Right ventricle myocardium inferior (tissue), 1 donor: ENCODE data around the gene ABL2. TPM values are rescaled to one million over a fixed set of nuclear protein-coding genes. Genes with fewer than 3 reads are reported as not detected.
"Not testable (repeated sequence)": the region's sequence is repeated elsewhere in the genome, so short reads cannot be mapped to it uniquely, and the experiment has no call there.

ENCODE experiments used
- ATAC-seq: fragments of 200-7000 bp; cut with Tn5 transposase; one replicate; pipeline ENCODE4 v1.9.1; 2020; ENCODE audit warnings: mild to moderate bottlenecking, moderate library complexity
- DNase-seq: peaks from one replicate; pipeline ENCODE4 v3.0.0; 2021; ENCODE audit errors: missing footprints
- intact Hi-C: fragments of 100-400 bp; cut with DNase I; formaldehyde crosslinking; loops from one replicate; pipeline ENCODE4 v1.11.0; 2022
- total RNA-seq: library from RNA; stranded (reverse); fragmentation: NEBNext Ultra II Directional; extraction: Animal tissue kit (Norgen Biotek cat#: 25700); gene quantifications from one replicate; pipeline ENCODE4 v1.2.1, GENCODE V29; 2021
- donor health status: DM: no; HTN: yes; CAD: no; lungs with severe emphysema.

ABL2 gene
- total RNA-seq, 1 donor from 2014 or later = 8.5 TPM

DNA sequence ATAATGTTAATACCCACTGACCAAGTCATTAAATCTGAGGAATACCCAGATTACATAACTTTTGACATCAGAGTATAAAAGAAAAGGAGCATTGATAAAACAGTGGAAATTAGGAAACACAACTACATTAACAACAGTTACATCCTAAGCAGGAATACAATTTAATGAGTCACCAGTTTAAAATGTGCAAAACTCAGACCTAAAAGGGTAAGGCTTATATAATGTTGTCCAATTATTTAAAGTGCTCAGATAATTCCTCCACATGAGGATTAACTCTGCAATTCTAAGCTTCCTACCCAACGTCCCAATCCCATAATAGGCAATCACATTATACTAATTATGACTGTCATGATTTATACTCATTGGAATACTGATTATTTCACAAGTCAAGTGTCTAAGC lies 50.5 kb downstream of the ABL2 start:
- DNase-seq (no peak), ATAC-seq (no peak)
- intact Hi-C loops = no loop called here

GRCh38 chr1:179178183-179178582 lies 51.3 kb downstream of the ABL2 start:
- intact Hi-C loops = no loop called here
- ATAC-seq = no peak
- DNase-seq = no peak

DNA sequence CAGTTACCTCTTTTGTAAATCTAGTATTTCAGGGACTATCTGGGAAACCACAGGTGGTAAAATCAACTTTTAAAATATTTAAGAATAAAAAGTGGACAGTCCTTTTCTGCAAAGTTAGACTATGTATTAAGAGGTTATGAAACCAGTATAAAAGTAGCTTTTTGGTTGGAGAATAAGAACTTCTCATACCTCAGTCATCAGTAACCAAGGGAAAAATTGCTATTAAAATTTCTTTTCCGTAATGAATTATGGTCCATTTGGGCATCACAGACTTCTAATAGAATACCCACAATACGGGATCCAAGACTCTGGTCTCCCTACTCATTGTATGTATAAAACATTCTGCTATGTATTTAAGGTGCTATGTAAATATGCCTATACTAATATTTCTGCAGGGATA lies 51.9 kb downstream of the ABL2 start:
- DNase-seq (no peak), ATAC-seq (no peak)
- intact Hi-C loops = no loop called here

- intact Hi-C loops = no loop called here
- ATAC-seq = peak; percentile 62
- no peak for DNase-seq
These were observed 52.3 kb downstream of the ABL2 start for GRCh38 chr1:179177182-179177581.

GRCh38 chr1:179175011-179175841 lies 54.3 kb downstream of the ABL2 start:
- intact Hi-C loops = no loop called here
- ATAC-seq (peak; percentile 81), DNase-seq (no peak)

GRCh38 chr1:179170468-179170770 lies 59.1 kb downstream of the ABL2 start:
- DNase-seq, intact Hi-C loops, ATAC-seq: not testable (repeated sequence)

- ATAC-seq (no peak), DNase-seq (no peak)
- intact Hi-C loops = no loop called here
These were observed 59.6 kb downstream of the ABL2 start for GRCh38 chr1:179169616-179170467.

DNA sequence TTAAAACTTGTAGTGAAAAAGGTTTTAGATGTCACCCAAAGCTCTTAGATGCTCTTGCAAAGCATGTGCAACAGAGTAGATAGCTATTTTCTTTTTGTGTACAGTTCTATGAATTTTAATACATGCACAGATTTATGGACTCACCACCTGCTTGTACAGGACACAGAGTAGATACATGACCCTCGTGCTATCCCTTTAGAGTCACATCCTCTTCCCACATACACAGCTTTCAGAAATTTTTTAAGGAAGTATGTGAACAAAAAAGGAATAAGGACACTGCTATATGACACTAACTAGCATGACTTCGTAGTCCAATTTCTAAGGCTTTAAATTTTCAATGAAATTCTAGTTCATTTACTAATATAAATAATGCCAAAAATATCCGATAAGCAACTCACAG lies 60.9 kb downstream of the ABL2 start:
- no peak for DNase-seq
- ATAC-seq = no peak
- intact Hi-C loops = no loop called here

DNA sequence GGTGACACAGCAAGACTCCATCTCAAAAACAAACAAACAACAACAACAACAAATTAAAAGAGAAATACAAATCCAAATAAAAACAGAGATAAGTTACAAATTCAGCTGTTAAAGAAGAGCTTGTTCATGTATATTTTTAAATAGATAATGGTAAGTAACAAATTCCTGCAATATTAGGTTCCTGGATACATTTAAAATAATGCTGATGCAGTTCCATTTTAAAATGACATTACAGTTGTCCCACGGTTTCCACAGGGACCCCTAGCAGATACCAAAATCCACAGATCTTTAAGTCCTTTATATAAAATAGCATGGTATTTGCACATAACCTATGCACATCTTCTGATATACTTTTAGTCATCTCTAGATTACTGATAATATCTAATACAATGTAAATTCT lies 61.5 kb downstream of the ABL2 start:
- DNase-seq (no peak), ATAC-seq (no peak)
- intact Hi-C loops = no loop called here

GRCh38 chr1:179167418-179167777 lies 62.1 kb downstream of the ABL2 start:
- DNase-seq (no peak), ATAC-seq (no peak)
- intact Hi-C loops = no loop called here

DNA sequence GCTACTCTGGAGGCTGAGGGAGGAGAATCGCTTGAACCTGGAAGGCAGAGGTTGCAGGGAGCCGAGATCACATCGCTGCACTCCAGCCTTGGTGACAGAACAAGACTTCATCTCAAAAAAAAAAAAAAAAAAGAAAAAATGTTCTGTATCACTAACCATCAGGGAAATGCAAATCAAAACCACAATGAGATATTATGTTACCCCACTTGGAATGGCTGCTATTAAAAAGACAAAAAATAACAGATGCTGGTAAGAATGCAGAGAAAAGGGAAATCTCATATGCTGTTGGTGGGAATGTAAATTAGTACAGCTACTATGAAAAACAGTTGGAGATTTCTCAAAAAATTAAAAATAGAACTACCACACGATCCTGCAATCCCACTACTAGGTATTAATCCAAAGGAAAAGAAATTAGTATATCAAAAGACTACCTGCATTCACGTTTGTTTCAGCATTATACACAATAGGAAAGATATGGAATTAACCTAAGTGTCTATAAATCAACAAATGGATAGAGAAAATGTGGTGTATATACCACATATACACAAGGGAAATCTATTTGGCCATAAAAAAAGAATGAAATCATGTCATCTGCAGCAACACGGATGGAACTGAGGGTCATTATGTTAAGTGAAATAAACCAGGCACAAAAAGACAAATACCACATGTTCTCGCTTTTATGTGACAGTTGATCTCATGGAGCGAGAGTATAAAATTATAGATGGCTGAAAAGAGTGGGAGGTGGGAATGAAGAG lies 62.6 kb downstream of the ABL2 start:
- ATAC-seq (peak; percentile 46), DNase-seq (no peak)
- intact Hi-C loops = no loop called here

- intact Hi-C loops = no loop called here
- ATAC-seq (no peak), DNase-seq (no peak)
These were observed 65.0 kb downstream of the ABL2 start for GRCh38 chr1:179164494-179164893.

DNA sequence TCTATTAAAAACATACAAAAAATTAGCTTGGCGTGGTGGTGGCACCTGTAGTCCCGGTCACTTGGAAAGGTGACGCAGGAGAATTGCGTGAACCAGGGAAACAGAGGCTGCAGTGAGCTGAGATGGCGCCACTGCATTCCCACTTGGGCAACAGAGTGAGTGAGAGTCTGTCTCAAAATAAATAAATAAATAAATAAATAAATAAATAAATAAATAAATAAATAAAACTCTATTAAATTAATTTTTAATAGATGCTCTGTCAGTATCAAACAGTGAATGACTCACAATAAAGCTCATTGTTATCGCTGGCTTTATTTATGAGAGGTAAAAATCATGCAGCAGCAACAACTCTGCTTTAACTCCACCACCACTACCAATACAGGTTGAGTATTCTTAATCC lies 72.8 kb downstream of the ABL2 start:
- intact Hi-C loops = no loop called here
- no peak for ATAC-seq
- DNase-seq = no peak

DNA sequence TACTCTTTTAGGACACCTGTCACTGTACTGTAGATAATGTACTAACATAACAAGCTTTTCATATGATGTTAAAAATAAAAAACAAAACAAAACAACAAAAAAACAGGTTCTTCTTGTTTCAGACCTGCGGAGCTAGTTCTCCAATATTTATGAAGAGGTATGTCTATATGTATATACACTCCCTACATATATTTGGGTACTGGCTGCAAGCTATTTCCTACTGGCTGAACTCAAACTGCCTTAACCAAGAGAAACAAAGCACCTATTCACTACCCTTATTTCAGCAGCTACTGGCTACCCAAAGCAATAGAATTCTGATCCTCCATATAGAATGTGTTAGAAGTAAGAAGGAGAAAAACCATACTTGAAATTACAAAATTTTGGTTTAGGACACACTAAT lies 73.5 kb downstream of the ABL2 start:
- intact Hi-C loops = no loop called here
- ATAC-seq (no peak), DNase-seq (no peak)

GRCh38 chr1:179155615-179156014 lies 73.9 kb downstream of the ABL2 start:
- intact Hi-C loops = no loop called here
- ATAC-seq (peak; percentile 67), DNase-seq (no peak)

DNA sequence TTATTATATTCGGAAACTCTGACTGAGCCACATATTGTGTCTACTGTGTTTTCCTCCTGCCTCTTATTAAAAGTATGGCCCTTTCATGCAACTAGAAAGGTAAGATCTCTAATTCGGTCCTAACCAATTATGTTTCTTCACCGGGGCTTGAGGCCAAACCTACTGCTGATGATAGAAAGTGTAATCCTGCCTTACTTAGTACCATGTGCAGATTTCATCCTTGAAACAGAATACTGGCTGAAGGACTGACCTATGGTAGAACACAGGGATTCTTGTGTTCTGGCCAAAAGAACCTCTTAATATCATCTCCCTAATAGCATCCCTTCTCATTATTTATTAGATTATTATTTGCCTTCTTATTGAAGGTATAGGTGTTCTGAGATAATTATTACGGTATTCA lies 75.0 kb downstream of the ABL2 start:
- intact Hi-C loops = no loop called here
- no peak for DNase-seq
- no peak for ATAC-seq

DNA sequence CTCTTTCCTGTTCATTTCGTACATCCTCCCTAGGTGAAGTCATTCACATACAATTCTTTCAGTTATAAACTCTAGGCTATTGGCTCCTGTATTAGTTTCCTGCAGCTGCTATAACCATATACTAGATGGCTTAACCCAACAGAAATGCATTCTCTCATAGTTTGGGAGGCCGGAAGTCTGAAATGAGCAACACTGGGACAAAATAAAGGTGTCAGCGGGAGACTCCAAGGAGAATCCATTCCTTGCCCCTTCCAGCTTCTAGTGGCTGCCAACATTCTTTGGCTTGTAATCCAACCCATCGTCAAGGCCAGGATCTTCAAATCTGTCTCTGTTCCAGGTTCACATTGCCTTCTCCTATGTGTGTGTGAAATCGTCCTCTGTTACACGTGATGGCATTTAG lies 76.3 kb downstream of the ABL2 start:
- intact Hi-C loops = no loop called here
- ATAC-seq (peak; percentile 39), DNase-seq (no peak)

DNA sequence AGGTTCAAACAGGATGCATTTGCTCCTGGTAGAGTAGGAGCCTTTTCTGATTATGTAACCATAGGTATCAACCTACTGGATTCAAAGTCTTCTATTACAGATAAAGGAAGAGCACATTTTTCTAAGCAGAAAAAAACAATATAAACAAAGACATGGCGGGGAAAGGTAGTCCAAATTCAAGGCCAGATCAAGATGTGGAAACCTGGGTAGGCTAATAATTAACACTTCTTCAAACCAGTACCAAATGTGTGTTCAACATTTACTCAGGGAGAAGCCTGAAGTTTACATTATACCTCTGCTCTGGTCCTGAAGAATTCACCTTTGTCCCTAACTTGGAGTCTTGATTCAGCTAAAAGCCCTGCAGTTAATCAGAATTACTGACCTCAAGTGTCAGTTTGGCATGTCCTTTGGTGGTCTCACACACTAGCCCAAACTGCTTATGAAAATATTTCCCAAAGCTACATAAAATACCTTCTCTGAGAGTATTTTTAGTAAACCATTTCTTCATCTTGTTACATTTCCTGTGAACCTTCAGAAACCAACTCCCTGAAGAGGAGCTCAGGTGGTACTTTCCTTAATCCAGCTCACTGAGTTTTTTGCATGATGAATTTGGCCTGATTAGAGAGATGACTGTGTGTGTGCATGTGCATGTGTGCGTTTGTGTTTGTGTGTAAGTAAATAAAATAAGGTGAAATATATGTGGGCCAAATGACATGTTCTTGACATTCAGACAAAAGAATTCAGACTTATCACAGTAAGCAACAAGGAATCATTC lies 77.4 kb downstream of the ABL2 start:
- no peak for ATAC-seq
- intact Hi-C loops = no loop called here
- no peak for DNase-seq

DNA sequence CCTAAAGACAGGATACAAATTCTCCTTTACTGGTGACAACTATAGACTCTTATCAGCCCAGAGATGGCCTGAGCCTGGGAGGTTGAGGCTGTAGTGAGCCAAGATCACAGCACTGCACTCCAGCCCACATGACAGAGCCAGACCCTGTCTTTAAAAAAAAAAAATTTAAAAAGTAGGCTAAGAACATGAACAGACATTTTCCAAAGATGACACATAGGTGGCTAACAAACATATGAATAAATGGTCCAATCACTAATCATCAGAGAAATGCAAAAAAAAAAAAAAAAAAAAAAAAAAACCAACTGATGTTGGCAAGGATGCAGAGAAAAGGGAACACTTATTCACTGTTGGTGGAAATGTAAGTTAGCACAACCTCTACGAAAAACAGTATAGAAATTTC lies 82.6 kb downstream of the ABL2 start:
- intact Hi-C loops = no loop called here
- ATAC-seq = no peak
- no peak for DNase-seq
